PC-3 (cell line): ENCODE measurements around the gene ACADM. TPM values are rescaled to one million over a fixed set of nuclear protein-coding genes. Genes with fewer than 3 reads are reported as not detected.

Experiments used
- ATAC-seq: fragments of 200-7000 bp; cut with Tn5 transposase; 2 replicates; pipeline ENCODE4 v1.9.1; 2020; ENCODE audit warnings: mild to moderate bottlenecking, moderate library complexity
- BruUV-seq: library from RNA; stranded (reverse); fragments of 400-500 nt; replicated peaks from 2 replicates; lab custom pipeline; 2021; lab: Mats Ljungman, UMichigan
- CTCF ChIA-PET: fragments of 300-600 bp; sonication (Branson Sonifier 250); formaldehyde crosslinking; loops from one replicate; lab custom pipeline; 2022; ENCODE audit warnings: antibody characterized with exemption; lab: Charles Lee
- POLR2A ChIA-PET: fragments of 300-600 bp; sonication (Branson Sonifier 250); formaldehyde crosslinking; loops from one replicate; lab custom pipeline; 2022; ENCODE audit warnings: antibody characterized with exemption; ENCODE audit not compliant: unreplicated experiment; lab: Charles Lee
- DNase-seq: peaks from one replicate; pipeline ENCODE4 v3.0.0-alpha.2; 2015
- H2AFZ ChIP-seq: fragments of 300-600 bp; sonication (generic); 2 replicates; pipeline ENCODE4 v1.6.0; 2016; ENCODE audit warnings: antibody characterized with exemption, low read length
- H3F3A ChIP-seq: fragments of 300-600 bp; sonication (generic); one replicate; pipeline ENCODE4 v1.6.0; 2017; ENCODE audit warnings: antibody characterized with exemption, low read length, control low read depth, mild to moderate bottlenecking; ENCODE audit not compliant: unreplicated experiment
- H3K27ac ChIP-seq: fragments of 300-600 bp; sonication (generic); 2 replicates; pipeline ENCODE4 v1.5.1; 2016; ENCODE audit warnings: mild to moderate bottlenecking, low read length
- H3K27me3 ChIP-seq: fragments of 300-600 bp; sonication (generic); 2 replicates; pipeline ENCODE4 v1.6.1; 2016; ENCODE audit warnings: low read length, mixed read lengths
- H3K36me3 ChIP-seq: fragments of 300-600 bp; sonication (generic); 2 replicates; pipeline ENCODE4 v1.6.1; 2016; ENCODE audit warnings: low read depth, mixed run types, low read length, mixed read lengths
- H3K4me1 ChIP-seq: fragments of 300-600 bp; sonication (generic); 2 replicates; pipeline ENCODE4 v1.5.1; 2016; ENCODE audit warnings: low read length; ENCODE audit not compliant: insufficient read depth
- H3K4me2 ChIP-seq: fragments of 300-600 bp; sonication (generic); 2 replicates; pipeline ENCODE4 v1.6.0; 2016; ENCODE audit warnings: low read length
- H3K4me3 ChIP-seq: fragments of 300-600 bp; sonication (generic); 2 replicates; pipeline ENCODE4 v1.5.1; 2016; ENCODE audit warnings: mild to moderate bottlenecking, low read length, mixed read lengths
- H3K79me2 ChIP-seq: fragments of 300-600 bp; sonication (generic); 2 replicates; pipeline ENCODE4 v1.6.1; 2017; ENCODE audit warnings: low read length, mixed read lengths
- H3K9ac ChIP-seq: fragments of 300-600 bp; sonication (generic); 2 replicates; pipeline ENCODE4 v1.6.0; 2016; ENCODE audit warnings: mild to moderate bottlenecking, low read length
- H3K9me2 ChIP-seq: fragments of 300-600 bp; sonication (generic); replicated peaks from 2 replicates; pipeline ENCODE4 v1.6.1; 2016; ENCODE audit warnings: mixed run types, low read length, mixed read lengths
- H3K9me3 ChIP-seq: fragments of 300-600 bp; sonication (generic); 2 replicates; pipeline ENCODE4 v1.6.1; 2016; ENCODE audit warnings: low read length, mixed read lengths
- H4K20me1 ChIP-seq: fragments of 300-600 bp; sonication (generic); 2 replicates; pipeline ENCODE4 v1.6.1; 2016; ENCODE audit warnings: low read length, mixed read lengths
- EZH2 ChIP-seq: fragments of 300-600 bp; sonication (generic); IDR thresholded peaks from one replicate; pipeline ENCODE4 v1.6.1; 2017; ENCODE audit warnings: antibody characterized with exemption, mild to moderate bottlenecking, low read length; ENCODE audit not compliant: unreplicated experiment
- EZH2phosphoT487 ChIP-seq: fragments of 300-600 bp; sonication (generic); IDR thresholded peaks from 2 replicates; pipeline ENCODE4 v1.6.1; 2018; ENCODE audit warnings: mild to moderate bottlenecking, antibody characterized with exemption, low read length, borderline replicate concordance
- intact Hi-C: fragments of 100-400 bp; cut with micrococcal nuclease; formaldehyde crosslinking; loops from 2 replicates; pipeline ENCODE4 v1.9.0; 2023
- total RNA-seq: library from RNA; depleted of rRNA; stranded (reverse); fragments of >200 nt; gene quantifications from 2 replicates; pipeline ENCODE4 v1.2.3, GENCODE V29; 2014
- TF ChIP-seq, protein P1 (sequence below): fragments of 300-600 bp; sonication (generic); conservative IDR thresholded peaks from 2 replicates; pipeline ENCODE4 v1.5.1; 2017; ENCODE audit warnings: antibody characterized with exemption, low read depth, mild to moderate bottlenecking, low read length

The ACADM gene
- total RNA-seq, 1 experiment from 2014 or later = 25.0 TPM

DNA sequence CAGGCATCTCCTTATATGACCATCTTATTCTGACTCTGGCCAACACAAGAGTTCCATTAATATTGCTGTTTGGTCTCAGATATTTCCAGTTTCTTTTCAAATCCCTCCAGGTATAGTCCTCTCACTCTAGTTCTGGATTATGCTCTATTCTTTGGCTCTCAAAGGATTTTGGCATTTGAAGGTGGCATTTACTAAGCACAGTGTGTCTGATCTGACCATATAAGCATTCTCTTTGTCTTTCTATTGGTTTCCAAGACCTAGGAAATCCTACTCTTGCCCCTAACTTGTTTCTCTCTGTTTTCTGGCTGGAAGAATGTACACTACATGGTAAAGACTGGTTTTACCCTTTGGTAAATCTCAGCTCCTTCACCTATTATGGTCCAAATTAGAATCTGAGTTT, 12.7 kb upstream of the ACADM start:
- no peaks in the 10 kb centered on the region for H3F3A ChIP-seq
- H3K27ac ChIP-seq = no peak overlapping the region
- BruUV-seq = no TSS peak
- no peak overlapping the region for H3K4me3 ChIP-seq
- peaks cover 12% of the 10 kb centered on the region for H3K4me1 ChIP-seq
- intact Hi-C loops = no loop called here
- H3K4me2 ChIP-seq = no peak overlapping the region
- no peaks in the 10 kb centered on the region for H3K36me3 ChIP-seq
- H2AFZ ChIP-seq = no peak overlapping the region
- H4K20me1 ChIP-seq = no peaks in the 10 kb centered on the region
- no peak overlapping the region for H3K9ac ChIP-seq
- no peaks in the 10 kb centered on the region; the same call in 1 of the 2 replicates for H3K9me2 ChIP-seq
- TF ChIP-seq EZH2phosphoT487 (no peak), EZH2 (no peak)
- TF ChIP-seq, protein P1, sequence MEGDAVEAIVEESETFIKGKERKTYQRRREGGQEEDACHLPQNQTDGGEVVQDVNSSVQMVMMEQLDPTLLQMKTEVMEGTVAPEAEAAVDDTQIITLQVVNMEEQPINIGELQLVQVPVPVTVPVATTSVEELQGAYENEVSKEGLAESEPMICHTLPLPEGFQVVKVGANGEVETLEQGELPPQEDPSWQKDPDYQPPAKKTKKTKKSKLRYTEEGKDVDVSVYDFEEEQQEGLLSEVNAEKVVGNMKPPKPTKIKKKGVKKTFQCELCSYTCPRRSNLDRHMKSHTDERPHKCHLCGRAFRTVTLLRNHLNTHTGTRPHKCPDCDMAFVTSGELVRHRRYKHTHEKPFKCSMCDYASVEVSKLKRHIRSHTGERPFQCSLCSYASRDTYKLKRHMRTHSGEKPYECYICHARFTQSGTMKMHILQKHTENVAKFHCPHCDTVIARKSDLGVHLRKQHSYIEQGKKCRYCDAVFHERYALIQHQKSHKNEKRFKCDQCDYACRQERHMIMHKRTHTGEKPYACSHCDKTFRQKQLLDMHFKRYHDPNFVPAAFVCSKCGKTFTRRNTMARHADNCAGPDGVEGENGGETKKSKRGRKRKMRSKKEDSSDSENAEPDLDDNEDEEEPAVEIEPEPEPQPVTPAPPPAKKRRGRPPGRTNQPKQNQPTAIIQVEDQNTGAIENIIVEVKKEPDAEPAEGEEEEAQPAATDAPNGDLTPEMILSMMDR = no peak
- no peak for DNase-seq
- no peak for ATAC-seq
- H3K27me3 ChIP-seq = no peaks in the 10 kb centered on the region
- POLR2A ChIA-PET = no interaction called here
- no peaks in the 10 kb centered on the region for H3K79me2 ChIP-seq
- no peaks in the 10 kb centered on the region for H3K9me3 ChIP-seq
- CTCF ChIA-PET = no interaction called here

- Histone ChIP-seq H3K4me1 (peaks cover 12% of the 10 kb centered on the region), H2AFZ (no peak overlapping the region), H3K9ac (no peak overlapping the region), H3K27me3 (no peaks in the 10 kb centered on the region), H3K9me3 (no peaks in the 10 kb centered on the region), H3K9me2 (no peaks in the 10 kb centered on the region; the same call in 1 of the 2 replicates), H4K20me1 (no peaks in the 10 kb centered on the region), H3K4me2 (no peak overlapping the region), H3K79me2 (no peaks in the 10 kb centered on the region), H3F3A (no peaks in the 10 kb centered on the region), H3K4me3 (no peak overlapping the region), H3K36me3 (no peaks in the 10 kb centered on the region), H3K27ac (no peak overlapping the region)
- ChIA-PET POLR2A (no interaction called here), CTCF (no interaction called here)
- TF ChIP-seq EZH2 (no peak), EZH2phosphoT487 (no peak)
- TF ChIP-seq, protein P1 = no peak
- intact Hi-C loops = no loop called here
- no TSS peak for BruUV-seq
- ATAC-seq = no peak
- DNase-seq = peak; percentile 14
Observed at GRCh38 chr1:75712306-75712705, 12.2 kb upstream of the ACADM start.

GRCh38 chr1:75719810-75720209, 4.7 kb upstream of the ACADM start:
- no peaks in the 10 kb centered on the region for H3F3A ChIP-seq
- ChIA-PET CTCF (no interaction called here), POLR2A (no interaction called here)
- no peaks in the 10 kb centered on the region for H4K20me1 ChIP-seq
- ATAC-seq (no peak), DNase-seq (no peak)
- no peaks in the 10 kb centered on the region for H3K9me3 ChIP-seq
- H3K27ac ChIP-seq = no peak overlapping the region
- no peaks in the 10 kb centered on the region for H3K9me2 ChIP-seq
- no peak overlapping the region for H2AFZ ChIP-seq
- TF ChIP-seq EZH2phosphoT487 = no peak
- TF ChIP-seq, protein P1 = no peak
- intact Hi-C loops = no loop called here
- peaks cover 3% of the 10 kb centered on the region for H3K79me2 ChIP-seq
- no peak overlapping the region for H3K9ac ChIP-seq
- peaks cover 22% of the 10 kb centered on the region for H3K4me1 ChIP-seq
- H3K4me2 ChIP-seq = no peak overlapping the region
- no peak overlapping the region for H3K4me3 ChIP-seq
- no TSS peak for BruUV-seq
- H3K27me3 ChIP-seq = no peaks in the 10 kb centered on the region
- H3K36me3 ChIP-seq = no peaks in the 10 kb centered on the region
